Daoy (cell line): ENCODE data around the gene SGTA. TPM values are rescaled to one million over a fixed set of nuclear protein-coding genes. Genes with fewer than 3 reads are reported as not detected.

ENCODE experiments used
- DNase-seq: peaks from one replicate; pipeline ENCODE4 v3.0.0-alpha.2; 2015; ENCODE audit warnings: low read depth
- total RNA-seq: library from RNA; depleted of rRNA; stranded (reverse); fragments of >200 nt; shearing (Covaris generic); gene quantifications from 2 replicates; pipeline ENCODE4 v1.2.3, GENCODE V29; 2014

SGTA gene
- total RNA-seq, 1 experiment from 2014 or later, result 91.2 TPM

GRCh38 chr19:2755448-2755705 is 27.7 kb downstream of the SGTA start:
- DNase-seq, result no peak

GRCh38 chr19:2754659-2755447 is 28.2 kb downstream of the SGTA start:
- DNase-seq, result no peak

- no peak for DNase-seq
These were observed 31.6 kb downstream of the SGTA start for GRCh38 chr19:2751438-2751830.

GRCh38 chr19:2750808-2751437 is 32.1 kb downstream of the SGTA start:
- no peak for DNase-seq

- no peak for DNase-seq
These were observed 35.7 kb downstream of the SGTA start for GRCh38 chr19:2747349-2747748.

GRCh38 chr19:2744113-2744512 is 39.0 kb downstream of the SGTA start:
- DNase-seq, result no peak

GRCh38 chr19:2743099-2743498 is 40.0 kb downstream of the SGTA start:
- DNase-seq, result no peak

GRCh38 chr19:2740314-2740656 is 42.8 kb downstream of the SGTA start:
- DNase-seq, result no peak

- peak; percentile 98 for DNase-seq
These were observed 43.3 kb downstream of the SGTA start, which contains the start of gene SLC39A3 for GRCh38 chr19:2739602-2740313. TSS of gene SLC39A3 (minus strand) at chr19:2740017. CDS start at chr19:2737257, 2,760 bp downstream.

GRCh38 chr19:2736550-2737190 is 46.4 kb downstream of the SGTA start:
- DNase-seq, result no peak

GRCh38 chr19:2735374-2735773 is 47.7 kb downstream of the SGTA start:
- DNase-seq, result no peak

GRCh38 chr19:2734589-2735288 is 48.3 kb downstream of the SGTA start:
- DNase-seq, result no peak

GRCh38 chr19:2733930-2734588 is 49.0 kb downstream of the SGTA start:
- no peak for DNase-seq

GRCh38 chr19:2732883-2733282 is 50.2 kb downstream of the SGTA start:
- no peak for DNase-seq

- no peak for DNase-seq
These were observed 50.8 kb downstream of the SGTA start for GRCh38 chr19:2732157-2732725.

- no peak for DNase-seq
These were observed 51.7 kb downstream of the SGTA start for GRCh38 chr19:2731181-2731995.

GRCh38 chr19:2729943-2730818 is 52.9 kb downstream of the SGTA start:
- no peak for DNase-seq

GRCh38 chr19:2728783-2729387 is 54.2 kb downstream of the SGTA start:
- DNase-seq, result no peak

- DNase-seq, result peak; percentile 41
These were observed 55.5 kb downstream of the SGTA start for GRCh38 chr19:2727640-2727944.
